ENCODE results near the gene FRRS1. TPM values are rescaled to one million over a fixed set of nuclear protein-coding genes. Genes with fewer than 3 reads are reported as not detected.
"Not testable (repeated sequence)": the region's sequence is repeated elsewhere in the genome, so short reads cannot be mapped to it uniquely, and the experiment has no call there.

Gene FRRS1
- total and polyA plus RNA-seq, 2 of the 4 experiments (the other 2 are of a cell fraction), result 3.8 to 23.5 TPM

- no peaks in the 10 kb centered on the region for H3K36me3 ChIP-seq (ENCODE audit: control insufficient read depth, insufficient read depth, low read length)
- no peak overlapping the region for H2BK15ac ChIP-seq (ENCODE audit: low read depth, low read length)
- in situ Hi-C loops (cut with MboI; ENCODE audit: low sequenced_read_pairs), result no loop called here
- H3K18ac ChIP-seq (ENCODE audit: low read depth, low read length), result no peak overlapping the region
- H2BK120ac ChIP-seq (ENCODE audit: low read depth, low read length), result no peak overlapping the region
- no peak overlapping the region for H2BK5ac ChIP-seq (ENCODE audit: low read depth, low read length, poor library complexity, severe bottlenecking)
- H4K91ac ChIP-seq (ENCODE audit: insufficient read depth, low read depth, low read length), result no peak overlapping the region
- no peak overlapping the region for H2BK20ac ChIP-seq (ENCODE audit: low read depth, low read length)
- BruUV-seq (replicated peaks), result no TSS peak
- H3K4me3 ChIP-seq (ENCODE audit: insufficient read depth, low read depth, low read length), result no peak overlapping the region
- H3K27me3 ChIP-seq (ENCODE audit: control insufficient read depth, insufficient read depth, low read length), result no peaks in the 10 kb centered on the region
- no peak overlapping the region for H3K4me2 ChIP-seq (ENCODE audit: low read depth, low read length)
- H3K9me3 ChIP-seq (ENCODE audit: control insufficient read depth, insufficient read depth, low read length), result no peaks in the 10 kb centered on the region
- H2AK5ac ChIP-seq (ENCODE audit: low read depth, low read length), result no peak overlapping the region
- no peak overlapping the region for H2AK9ac ChIP-seq (replicated peaks; ENCODE audit: low read depth, low read length, poor library complexity)
- no peak overlapping the region for H3K56ac ChIP-seq (ENCODE audit: extremely low read depth, insufficient read depth, low read length)
- no peaks in the 10 kb centered on the region for H3K9me1 ChIP-seq (ENCODE audit: insufficient read depth, low read length)
- intact Hi-C loops (cut with micrococcal nuclease), result no loop called here
- no peak for DNase-seq
- no peaks in the 10 kb centered on the region for H3K79me1 ChIP-seq (ENCODE audit: low read depth in 1 of 2, low read length in 2 of 2)
- ATAC-seq (ENCODE audit: low read depth), result no peak
- H4K20me1 ChIP-seq (ENCODE audit: insufficient read depth, low read length), result no peaks in the 10 kb centered on the region
- ChIA-PET POLR2A (ENCODE audit: unreplicated experiment) (no interaction called here), CTCF (no interaction called here)
- TF ChIP-seq, protein P1, sequence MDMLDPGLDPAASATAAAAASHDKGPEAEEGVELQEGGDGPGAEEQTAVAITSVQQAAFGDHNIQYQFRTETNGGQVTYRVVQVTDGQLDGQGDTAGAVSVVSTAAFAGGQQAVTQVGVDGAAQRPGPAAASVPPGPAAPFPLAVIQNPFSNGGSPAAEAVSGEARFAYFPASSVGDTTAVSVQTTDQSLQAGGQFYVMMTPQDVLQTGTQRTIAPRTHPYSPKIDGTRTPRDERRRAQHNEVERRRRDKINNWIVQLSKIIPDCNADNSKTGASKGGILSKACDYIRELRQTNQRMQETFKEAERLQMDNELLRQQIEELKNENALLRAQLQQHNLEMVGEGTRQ (IDR thresholded peaks at IDR 0.05; ENCODE audit: low read depth, low read length), result no peak
- no peak for TF ChIP-seq MAFK (IDR thresholded peaks at IDR 0.05; ENCODE audit: low read depth, low read length)
- dilution Hi-C loops (cut with HindIII; ENCODE audit: low sequenced_read_pairs, unreplicated experiment), result no loop called here
- no peak overlapping the region for H3K9ac ChIP-seq (ENCODE audit: low read depth, low read length)
- no peak overlapping the region for H3K27ac ChIP-seq (ENCODE audit: insufficient read depth, low read length)
- H3K4me1 ChIP-seq (ENCODE audit: control insufficient read depth, insufficient read depth, low read length), result no peaks in the 10 kb centered on the region
- H3K14ac ChIP-seq (replicated peaks; ENCODE audit: low read depth, low read length), result no peak overlapping the region
- H2AFZ ChIP-seq (replicated peaks; ENCODE audit: low read length, poor library complexity), result no peak overlapping the region
- no peak overlapping the region for H3K4ac ChIP-seq (ENCODE audit: low read depth, low read length)
- H4K5ac ChIP-seq (ENCODE audit: low read depth, low read length), result no peak overlapping the region
- H4K8ac ChIP-seq (ENCODE audit: low read depth in 2 of 2, low read length in 2 of 2), result no peak overlapping the region
- WGBS, 2 experiments (ENCODE audit: extremely low coverage in 2 of 2, insufficient read length in 1 of 2), result no CpG with 5 or more reads among the region's 4 CpGs
- no peak overlapping the region for H3K23ac ChIP-seq (ENCODE audit: low read depth, low read length)
Measured at GRCh38 chr1:99759518-99760160, 6.8 kb downstream of the FRRS1 start.

GRCh38 chr1:99758686-99759517 is 7.5 kb downstream of the FRRS1 start:
- H3K79me1 ChIP-seq (ENCODE audit: low read depth in 1 of 2, low read length in 2 of 2); H3K27me3 ChIP-seq (ENCODE audit: control insufficient read depth, insufficient read depth, low read length); H3K4me3 ChIP-seq (ENCODE audit: insufficient read depth, low read depth, low read length); dilution Hi-C loops (cut with HindIII; ENCODE audit: low sequenced_read_pairs, unreplicated experiment); H2BK20ac ChIP-seq (ENCODE audit: low read depth, low read length); H3K18ac ChIP-seq (ENCODE audit: low read depth, low read length); H3K9me1 ChIP-seq (ENCODE audit: insufficient read depth, low read length); H2BK15ac ChIP-seq (ENCODE audit: low read depth, low read length); H3K9me3 ChIP-seq (ENCODE audit: control insufficient read depth, insufficient read depth, low read length); H2AK5ac ChIP-seq (ENCODE audit: low read depth, low read length); H3K56ac ChIP-seq (ENCODE audit: extremely low read depth, insufficient read depth, low read length); BruUV-seq (replicated peaks); POLR2A ChIA-PET (ENCODE audit: unreplicated experiment); H2AFZ ChIP-seq (replicated peaks; ENCODE audit: low read length, poor library complexity); H3K27ac ChIP-seq (ENCODE audit: insufficient read depth, low read length); H3K36me3 ChIP-seq (ENCODE audit: control insufficient read depth, insufficient read depth, low read length); H2AK9ac ChIP-seq (replicated peaks; ENCODE audit: low read depth, low read length, poor library complexity); H3K9ac ChIP-seq (ENCODE audit: low read depth, low read length); in situ Hi-C loops (cut with MboI; ENCODE audit: low sequenced_read_pairs); H2BK120ac ChIP-seq (ENCODE audit: low read depth, low read length); H4K8ac ChIP-seq (ENCODE audit: low read depth in 2 of 2, low read length in 2 of 2); H2BK5ac ChIP-seq (ENCODE audit: low read depth, low read length, poor library complexity, severe bottlenecking); H3K4me1 ChIP-seq (ENCODE audit: control insufficient read depth, insufficient read depth, low read length); intact Hi-C loops (cut with micrococcal nuclease); ATAC-seq (ENCODE audit: low read depth); H3K14ac ChIP-seq (replicated peaks; ENCODE audit: low read depth, low read length); H4K91ac ChIP-seq (ENCODE audit: insufficient read depth, low read depth, low read length); CTCF ChIA-PET; H3K4me2 ChIP-seq (ENCODE audit: low read depth, low read length); H3K23ac ChIP-seq (ENCODE audit: low read depth, low read length); H4K20me1 ChIP-seq (ENCODE audit: insufficient read depth, low read length); H3K4ac ChIP-seq (ENCODE audit: low read depth, low read length); DNase-seq; H4K5ac ChIP-seq (ENCODE audit: low read depth, low read length): not testable (repeated sequence)
- WGBS, 2 experiments (ENCODE audit: extremely low coverage in 2 of 2, insufficient read length in 1 of 2), result 100% methylated on average over 1 of the region's 8 CpGs; no CpG with 5 or more reads in 1 of the 2 experiments

All from IMR-90 (cell line).